ENCODE data around the gene ZNF23.
"Not testable (repeated sequence)": the region's sequence is repeated elsewhere in the genome, so short reads cannot be mapped to it uniquely, and the experiment has no call there.

Gene ZNF23

GRCh38 chr16:71461686-71462648 is at the start of gene ZNF23:
Gene ZNF23 (minus strand): TSS chr16:71462247. CDS start chr16:71456796, 5,451 bp downstream.
- no peak for DNase-seq (ENCODE audit: extremely low read depth, low read depth)
- H3K4me3 ChIP-seq (replicated peaks; ENCODE audit: low read depth, low read length), result peak within 1 kb of the TSS; percentile 98
- TF ChIP-seq, protein P1, sequence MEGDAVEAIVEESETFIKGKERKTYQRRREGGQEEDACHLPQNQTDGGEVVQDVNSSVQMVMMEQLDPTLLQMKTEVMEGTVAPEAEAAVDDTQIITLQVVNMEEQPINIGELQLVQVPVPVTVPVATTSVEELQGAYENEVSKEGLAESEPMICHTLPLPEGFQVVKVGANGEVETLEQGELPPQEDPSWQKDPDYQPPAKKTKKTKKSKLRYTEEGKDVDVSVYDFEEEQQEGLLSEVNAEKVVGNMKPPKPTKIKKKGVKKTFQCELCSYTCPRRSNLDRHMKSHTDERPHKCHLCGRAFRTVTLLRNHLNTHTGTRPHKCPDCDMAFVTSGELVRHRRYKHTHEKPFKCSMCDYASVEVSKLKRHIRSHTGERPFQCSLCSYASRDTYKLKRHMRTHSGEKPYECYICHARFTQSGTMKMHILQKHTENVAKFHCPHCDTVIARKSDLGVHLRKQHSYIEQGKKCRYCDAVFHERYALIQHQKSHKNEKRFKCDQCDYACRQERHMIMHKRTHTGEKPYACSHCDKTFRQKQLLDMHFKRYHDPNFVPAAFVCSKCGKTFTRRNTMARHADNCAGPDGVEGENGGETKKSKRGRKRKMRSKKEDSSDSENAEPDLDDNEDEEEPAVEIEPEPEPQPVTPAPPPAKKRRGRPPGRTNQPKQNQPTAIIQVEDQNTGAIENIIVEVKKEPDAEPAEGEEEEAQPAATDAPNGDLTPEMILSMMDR (IDR thresholded peaks at IDR 0.05; ENCODE audit: low read depth, low read length, missing control alignments), result no peak

DNA sequence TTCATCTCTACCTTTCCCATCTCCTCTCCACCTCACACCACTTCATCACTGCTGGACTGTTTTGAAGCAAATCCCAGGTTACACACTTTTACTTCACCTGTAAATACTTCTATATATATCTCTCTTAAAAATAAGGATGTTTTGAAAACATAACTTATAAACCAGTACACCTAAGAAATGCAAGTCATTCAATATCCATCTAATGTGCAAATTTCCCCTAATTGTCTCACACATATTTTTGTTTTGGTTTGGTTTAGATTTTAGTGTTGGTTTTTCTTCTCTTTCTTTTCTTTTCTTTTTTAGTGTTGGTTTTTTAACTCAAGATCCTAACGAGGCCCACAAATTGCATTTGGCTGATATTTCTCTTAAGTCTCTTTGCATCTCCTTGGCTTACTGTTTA is 45.0 kb upstream of the ZNF23 start:
- TF ChIP-seq, protein P1 (IDR thresholded peaks at IDR 0.05; ENCODE audit: low read depth, low read length, missing control alignments), result no peak

DNA sequence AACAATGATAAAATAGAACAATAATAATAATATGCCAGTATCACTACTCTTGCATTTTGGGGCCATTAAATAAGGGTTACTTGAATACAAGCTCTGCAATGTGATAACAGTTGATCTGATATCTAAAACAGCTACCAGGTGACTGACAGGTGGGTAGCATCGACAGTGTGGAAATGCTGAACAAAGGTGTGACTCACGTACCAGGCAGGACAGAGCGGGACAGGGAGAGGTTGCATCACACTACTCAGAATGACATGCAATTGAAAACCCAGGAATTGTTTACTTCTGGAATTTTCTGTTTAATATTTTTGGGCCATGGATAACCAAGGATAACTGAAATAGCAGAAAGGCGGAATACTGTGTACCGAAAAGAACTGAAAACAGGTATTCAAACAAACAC is 42.9 kb upstream of the ZNF23 start:
- TF ChIP-seq, protein P1 (IDR thresholded peaks at IDR 0.05; ENCODE audit: low read depth, low read length, missing control alignments), result no peak
- H3K4me3 ChIP-seq (replicated peaks; ENCODE audit: low read depth, low read length), result no peak overlapping the region
- no peak for DNase-seq (ENCODE audit: extremely low read depth, low read depth)

More for the DNA sequence above, 45.0 kb upstream of the ZNF23 start:
- no peak overlapping the region for H3K4me3 ChIP-seq (replicated peaks; ENCODE audit: low read depth, low read length)
- no peak for DNase-seq (ENCODE audit: extremely low read depth, low read depth)

DNA sequence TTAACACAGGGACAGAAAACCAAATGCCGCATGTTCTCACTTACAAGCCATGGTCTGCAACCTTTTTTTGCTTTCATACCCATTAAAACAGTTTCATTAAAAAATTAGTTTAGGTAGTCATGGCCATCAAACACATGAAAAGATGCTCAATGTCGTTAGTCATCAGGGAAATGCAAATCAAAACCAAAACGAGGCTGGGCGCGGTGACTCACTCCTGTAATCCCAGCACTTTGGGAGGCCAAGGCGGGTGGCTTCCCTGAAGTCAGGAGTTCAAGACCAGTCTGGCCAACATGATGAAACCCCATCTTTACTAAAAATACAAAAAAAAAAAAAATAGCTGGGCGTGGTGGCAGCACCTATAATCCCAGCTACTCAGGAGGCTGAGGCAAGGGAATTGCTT is 42.0 kb upstream of the ZNF23 start:
- DNase-seq (ENCODE audit: extremely low read depth, low read depth); H3K4me3 ChIP-seq (replicated peaks; ENCODE audit: low read depth, low read length): not testable (repeated sequence)

- TF ChIP-seq, protein P1 (IDR thresholded peaks at IDR 0.05; ENCODE audit: low read depth, low read length, missing control alignments), result peak; percentile 5
- H3K4me3 ChIP-seq (replicated peaks; ENCODE audit: low read depth, low read length), result no peak overlapping the region
- DNase-seq (ENCODE audit: extremely low read depth, low read depth), result no peak
Measured at GRCh38 chr16:71501547-71501946, 39.5 kb upstream of the ZNF23 start.

GRCh38 chr16:71500964-71501363 is 38.9 kb upstream of the ZNF23 start:
- DNase-seq (ENCODE audit: extremely low read depth, low read depth), result no peak
- no peak overlapping the region for H3K4me3 ChIP-seq (replicated peaks; ENCODE audit: low read depth, low read length)
- TF ChIP-seq, protein P1 (IDR thresholded peaks at IDR 0.05; ENCODE audit: low read depth, low read length, missing control alignments), result no peak

DNA sequence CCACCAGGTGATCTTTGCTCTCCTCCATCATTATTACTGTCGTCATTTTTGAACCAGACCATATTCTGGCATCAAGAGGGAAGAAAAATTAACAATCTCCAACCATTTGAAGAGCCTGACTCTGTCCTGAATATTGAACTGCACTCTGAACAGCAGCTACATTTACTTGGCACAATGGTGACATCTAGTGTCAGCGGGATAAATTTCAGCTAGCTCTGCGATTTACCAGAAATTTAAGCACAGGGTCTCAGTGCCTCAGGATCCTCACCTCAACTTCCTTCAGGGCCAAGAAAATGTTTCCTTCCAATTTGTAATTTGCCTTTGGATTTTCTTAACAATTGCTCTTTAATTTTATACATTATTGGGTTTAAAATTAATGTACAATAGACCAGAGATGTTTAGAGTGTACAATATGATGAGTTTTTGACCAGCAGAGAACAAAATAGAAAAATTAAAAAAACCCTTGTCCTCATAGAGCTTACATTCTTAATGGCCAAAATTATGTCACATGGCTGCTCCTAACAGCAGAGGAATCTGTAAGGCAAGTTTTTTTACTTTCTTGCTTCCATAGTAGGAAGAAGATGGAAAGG is 37.8 kb upstream of the ZNF23 start:
- TF ChIP-seq, protein P1 (IDR thresholded peaks at IDR 0.05; ENCODE audit: low read depth, low read length, missing control alignments), result peak; percentile 65
- no peak overlapping the region for H3K4me3 ChIP-seq (replicated peaks; ENCODE audit: low read depth, low read length)
- DNase-seq (ENCODE audit: extremely low read depth, low read depth), result peak; percentile 49

Measured in HFF-Myc (cell line).